HG03045 (cell line): ENCODE measurements around the gene CHPF.

Experiments
- ATAC-seq: cut with Tn5 transposase; IDR thresholded peaks from one replicate; pipeline ENCODE4 v1.9.1; 2021; ENCODE audit warnings: mild to moderate bottlenecking, moderate library complexity; ENCODE audit not compliant: unreplicated experiment

CHPF gene

DNA sequence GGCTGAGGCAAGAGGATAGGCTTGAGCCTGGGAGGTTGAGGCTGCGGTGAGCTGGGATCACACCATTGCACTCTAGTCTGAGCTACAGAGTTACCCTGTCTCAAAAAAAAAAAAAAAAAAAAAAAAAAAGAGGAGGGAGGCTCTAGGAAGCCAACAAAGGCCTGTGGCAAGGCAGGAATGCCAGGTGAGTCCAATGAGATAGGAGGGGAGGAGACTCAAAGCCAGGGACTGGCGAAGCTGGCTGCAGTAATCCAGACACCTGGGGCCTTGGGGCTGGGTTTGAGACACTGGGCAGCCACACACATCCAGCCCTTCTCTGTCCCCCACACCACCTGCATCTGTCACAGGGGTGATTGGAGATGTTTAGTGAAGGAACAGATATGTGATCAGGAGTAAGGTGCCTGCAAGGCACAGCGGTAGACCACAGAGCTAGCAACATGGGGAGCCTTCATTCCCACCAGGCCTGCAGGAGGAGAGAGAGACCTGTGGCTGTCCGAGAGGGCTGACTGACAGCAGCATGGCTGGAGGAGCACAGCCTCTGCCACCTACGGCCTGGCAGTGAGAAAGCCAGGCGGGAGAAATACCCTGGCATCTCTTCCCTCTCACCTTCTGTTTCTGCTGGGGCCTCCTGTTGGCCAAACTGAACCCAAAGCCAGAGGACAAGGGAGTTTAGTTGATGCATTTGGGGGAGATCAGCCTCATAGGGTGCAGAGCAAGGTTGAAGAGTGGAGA, 9.5 kb downstream of the CHPF start:
- ATAC-seq = no peak

DNA sequence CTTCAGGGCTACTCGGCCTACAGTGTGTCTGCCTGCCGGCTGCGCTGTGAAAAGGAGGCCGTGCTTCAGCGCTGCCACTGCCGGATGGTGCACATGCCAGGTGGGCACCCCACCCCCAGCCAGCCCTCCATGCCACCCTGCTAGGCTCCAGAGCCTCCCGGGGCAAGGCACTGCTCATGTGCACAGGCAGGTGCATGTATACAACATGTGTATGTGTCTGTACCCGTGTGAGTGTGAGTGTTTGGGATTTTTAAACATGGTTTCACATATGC, 11.3 kb downstream of the CHPF start:
- no peak for ATAC-seq

GRCh38 chr2:219531639-219532377, 11.8 kb downstream of the CHPF start:
- ATAC-seq = no peak

DNA sequence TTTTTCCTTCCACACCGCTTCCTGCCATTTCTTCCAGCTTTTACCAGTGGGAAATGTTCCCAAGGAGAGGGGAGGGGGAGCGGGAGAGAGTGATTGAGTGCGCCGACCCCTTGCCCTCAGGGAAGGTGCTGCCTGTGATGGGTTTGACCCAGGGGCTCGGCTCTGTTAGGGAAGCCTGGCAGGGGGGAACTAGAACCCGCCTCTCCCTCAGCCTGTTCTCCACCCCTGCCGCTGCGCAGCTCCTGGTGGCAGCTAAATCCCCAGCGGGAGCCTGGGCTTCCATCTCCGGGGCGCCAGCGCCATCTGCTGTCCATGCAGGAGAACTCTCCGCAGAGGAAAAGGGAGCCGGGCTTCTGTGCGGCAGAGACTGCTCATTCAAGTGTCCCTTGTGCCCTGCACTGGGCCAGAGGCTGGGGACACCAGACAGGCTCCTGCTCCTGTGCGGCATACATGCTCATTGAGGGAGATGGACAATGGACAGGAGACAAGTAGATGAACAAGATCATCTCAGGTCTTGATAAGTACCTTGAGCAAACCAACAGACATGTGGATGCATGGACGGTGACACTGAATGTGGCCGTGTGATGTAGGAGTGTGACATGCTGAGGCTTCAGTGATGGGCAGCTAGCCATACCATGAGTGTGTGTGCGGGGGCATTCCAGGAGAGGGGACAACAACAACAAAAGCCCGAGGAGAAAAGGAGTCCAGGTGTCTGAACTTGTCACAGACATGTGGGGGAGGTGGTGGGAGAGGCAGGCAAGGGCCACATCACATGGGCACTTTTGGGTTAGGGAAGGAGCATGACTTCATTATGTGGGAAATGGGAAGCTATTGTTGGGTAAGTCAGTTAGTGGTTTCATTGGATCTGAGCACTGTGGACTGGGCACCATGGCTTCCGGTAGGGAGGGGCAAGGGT, 13.3 kb downstream of the CHPF start:
- peak; percentile 64 for ATAC-seq

DNA sequence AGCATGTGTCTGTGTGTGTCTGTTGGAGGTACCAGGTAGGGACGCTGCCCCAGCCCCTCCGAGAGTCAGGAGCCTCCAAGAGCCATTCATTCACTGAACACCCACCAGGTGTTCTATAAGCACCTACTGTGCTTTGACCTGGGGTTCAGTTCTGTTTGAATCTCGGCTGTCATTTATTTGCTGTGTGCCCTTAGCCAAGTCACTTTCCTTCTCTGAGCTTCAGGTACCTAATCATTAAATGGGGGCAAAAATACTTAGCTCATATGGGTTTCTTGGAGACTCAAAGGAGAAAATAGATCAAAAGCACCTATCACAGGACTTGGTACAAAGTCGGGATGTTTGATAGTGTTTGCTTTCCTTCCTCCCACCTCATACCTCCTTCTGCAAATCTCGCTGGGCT, 16.1 kb downstream of the CHPF start:
- no peak for ATAC-seq

DNA sequence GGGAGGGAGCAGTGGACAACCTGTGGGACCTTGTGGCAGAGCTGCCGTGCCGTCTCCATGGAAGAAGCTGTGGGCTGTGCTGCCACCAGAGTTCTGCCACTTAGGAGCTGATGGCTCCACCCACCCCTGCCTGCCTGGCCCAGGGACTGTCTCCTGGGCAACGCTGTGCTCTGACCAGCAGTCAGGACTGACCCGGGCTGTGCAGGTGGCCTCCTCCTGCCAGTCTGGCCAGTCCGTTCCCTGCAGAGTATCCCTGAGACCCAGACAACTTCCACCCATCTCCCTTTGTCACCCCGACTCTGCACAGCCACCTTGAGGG, 16.6 kb downstream of the CHPF start:
- no peak for ATAC-seq

DNA sequence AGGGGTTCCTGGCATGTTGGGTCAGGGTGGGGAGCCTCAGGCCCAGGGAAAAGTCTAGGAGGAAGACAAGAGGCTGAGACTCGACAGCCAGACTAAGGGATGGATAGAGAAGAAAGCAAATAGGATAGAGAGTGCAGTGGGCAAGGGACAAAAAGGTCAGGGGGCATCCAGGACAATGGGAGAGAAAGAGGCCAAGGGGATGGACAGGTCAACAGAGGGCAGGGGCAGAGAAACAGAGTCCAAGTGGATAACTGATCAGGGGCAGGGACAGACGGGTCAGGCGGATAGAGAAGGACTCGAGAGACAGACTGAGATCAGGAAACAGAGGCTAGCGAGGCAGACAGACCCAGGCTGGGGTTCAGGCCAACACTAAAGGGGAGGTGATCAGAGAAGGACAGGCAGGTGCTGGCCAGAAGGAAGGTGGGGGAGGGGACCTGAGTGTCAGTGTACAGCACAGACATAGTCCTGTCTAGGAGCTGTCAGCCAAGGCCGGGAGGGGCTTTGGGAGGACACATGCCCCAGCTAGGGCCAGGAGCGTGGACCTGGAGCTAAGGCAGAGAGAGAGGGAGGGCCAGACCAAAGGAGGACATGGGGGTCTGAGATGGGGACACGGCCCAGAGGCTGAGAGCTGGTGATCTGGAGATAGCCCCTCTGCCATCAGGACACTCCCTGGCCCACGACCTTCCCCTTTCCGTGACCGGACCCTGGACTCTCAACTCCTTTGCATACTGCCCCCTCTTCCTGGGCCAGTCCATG, 17.1 kb downstream of the CHPF start:
- ATAC-seq = no peak

- ATAC-seq = no peak
Observed at GRCh38 chr2:219525533-219526232, 17.9 kb downstream of the CHPF start.

DNA sequence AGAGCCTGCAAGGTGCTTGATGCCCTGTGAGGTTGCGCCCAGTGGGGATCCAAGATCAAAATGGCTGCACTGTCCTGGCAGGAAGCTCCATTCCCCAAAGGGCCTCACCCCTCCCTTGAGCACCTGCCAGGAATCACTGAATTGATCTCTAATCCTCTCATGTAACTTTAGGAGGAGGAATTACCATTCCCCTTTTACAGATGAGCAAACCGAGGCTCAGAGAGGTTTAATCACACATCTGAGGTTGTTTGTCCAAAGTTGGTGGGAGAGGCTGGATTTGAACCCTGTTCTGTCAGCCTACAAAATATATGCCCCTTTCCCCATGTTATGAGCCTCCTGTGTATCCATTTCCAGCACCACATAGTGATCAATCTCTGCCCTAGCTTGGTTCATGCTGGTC, 18.8 kb downstream of the CHPF start:
- no peak for ATAC-seq

- no peak for ATAC-seq
Observed at GRCh38 chr2:219523031-219523671, 20.5 kb downstream of the CHPF start.

GRCh38 chr2:219522111-219523030, 21.2 kb downstream of the CHPF start:
- no peak for ATAC-seq

GRCh38 chr2:219521066-219521880, 22.3 kb downstream of the CHPF start:
- ATAC-seq = no peak

- ATAC-seq = no peak
Observed at GRCh38 chr2:219520079-219520478, 23.5 kb downstream of the CHPF start.

GRCh38 chr2:219519526-219519916, 24.1 kb downstream of the CHPF start:
- ATAC-seq = no peak

GRCh38 chr2:219517954-219518778, 25.4 kb downstream of the CHPF start:
- no peak for ATAC-seq

DNA sequence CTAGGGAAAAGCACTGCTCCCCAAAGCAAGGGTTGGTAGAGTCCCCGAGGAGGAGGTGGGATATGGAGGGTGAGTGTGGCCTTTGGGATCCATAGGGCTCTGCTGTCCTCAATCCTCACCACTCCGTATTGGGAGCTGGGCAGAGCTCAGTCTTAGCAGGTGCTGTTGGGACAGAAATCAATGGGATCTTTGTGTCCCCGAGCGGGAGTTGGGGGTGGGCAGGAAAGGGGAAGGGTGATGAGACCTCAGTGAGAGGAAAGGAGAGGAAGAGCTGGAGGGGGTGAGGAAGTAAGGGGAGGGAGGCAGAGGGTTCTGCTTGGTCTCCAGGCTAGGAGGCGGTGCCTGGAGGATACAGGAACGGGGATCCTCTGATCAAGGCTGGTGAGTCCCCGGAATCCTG, 26.7 kb downstream of the CHPF start:
- ATAC-seq = no peak

GRCh38 chr2:219515874-219516629, 27.6 kb downstream of the CHPF start:
- ATAC-seq = no peak
